DND-41 (cell line): ENCODE data around the gene PRXL2A.

ENCODE experiments used
- ATAC-seq: fragments of 200-7000 bp; cut with Tn5 transposase; 3 replicates; pipeline ENCODE4 v1.9.1; 2021; ENCODE audit warnings: low read depth; ENCODE audit not compliant: insufficient read depth
- DNase-seq: peaks from one replicate; pipeline ENCODE4 v3.0.0-alpha.2; 2020
- H2AFZ ChIP-seq: 2 replicates; pipeline ENCODE4 v1.6.0; 2012; ENCODE audit warnings: low read depth, low read length
- H3K27ac ChIP-seq: 2 replicates; pipeline ENCODE4 v1.5.1; 2012; ENCODE audit warnings: low read length, inconsistent platforms
- H3K27me3 ChIP-seq: fragments of 200-600 bp; sonication (generic); 2 replicates; pipeline ENCODE4 v1.6.0; 2012; ENCODE audit warnings: low read length, mild to moderate bottlenecking, inconsistent platforms; ENCODE audit not compliant: insufficient read depth, poor library complexity
- H3K36me3 ChIP-seq: 2 replicates; pipeline ENCODE4 v1.5.1; 2012; ENCODE audit warnings: low read length, inconsistent platforms; ENCODE audit not compliant: insufficient read depth
- H3K4me1 ChIP-seq: 2 replicates; pipeline ENCODE4 v1.5.1; 2012; ENCODE audit warnings: mild to moderate bottlenecking, low read length; ENCODE audit not compliant: insufficient read depth
- H3K4me2 ChIP-seq: 2 replicates; pipeline ENCODE4 v1.6.0; 2012; ENCODE audit warnings: mild to moderate bottlenecking, moderate library complexity, low read length, inconsistent platforms; ENCODE audit not compliant: insufficient read depth
- H3K4me3 ChIP-seq, 2 experiments: fragments of 200-600 bp in 1 of 2; shearing (Covaris generic) in 1 of 2; 2 replicates each; pipeline ENCODE4 v1.5.1; 2012 to 2016; ENCODE audit warnings: inconsistent platforms in 2 of 2, low read length in 2 of 2, mild to moderate bottlenecking in 2 of 2, low read depth in 1 of 2, moderate library complexity in 1 of 2
- H3K79me2 ChIP-seq: 2 replicates; pipeline ENCODE4 v1.6.0; 2012; ENCODE audit warnings: low read length, inconsistent platforms; ENCODE audit not compliant: insufficient read depth
- H3K9ac ChIP-seq: 2 replicates; pipeline ENCODE4 v1.6.0; 2012; ENCODE audit warnings: low read depth, mild to moderate bottlenecking, inconsistent platforms, low read length, moderate library complexity
- H3K9me3 ChIP-seq: 2 replicates; pipeline ENCODE4 v1.5.1; 2012; ENCODE audit warnings: low read length, moderate library complexity, mild to moderate bottlenecking, inconsistent platforms; ENCODE audit not compliant: insufficient read depth, severe bottlenecking
- H4K20me1 ChIP-seq: 2 replicates; pipeline ENCODE4 v1.6.0; 2012; ENCODE audit warnings: low read length; ENCODE audit not compliant: insufficient read depth
- EZH2 ChIP-seq: IDR thresholded peaks from 3 replicates; pipeline ENCODE4 v1.6.1; 2012; ENCODE audit warnings: borderline replicate concordance, low read depth, mild to moderate bottlenecking, moderate library complexity, low read length, inconsistent platforms; ENCODE audit not compliant: severe bottlenecking
- TF ChIP-seq, protein P1 (sequence below): IDR thresholded peaks from 2 replicates; pipeline ENCODE4 v1.5.1; 2012; ENCODE audit warnings: borderline replicate concordance, low read length, moderate library complexity, mild to moderate bottlenecking; ENCODE audit not compliant: poor library complexity, severe bottlenecking; ENCODE audit errors: extremely low read depth

The PRXL2A gene

DNA sequence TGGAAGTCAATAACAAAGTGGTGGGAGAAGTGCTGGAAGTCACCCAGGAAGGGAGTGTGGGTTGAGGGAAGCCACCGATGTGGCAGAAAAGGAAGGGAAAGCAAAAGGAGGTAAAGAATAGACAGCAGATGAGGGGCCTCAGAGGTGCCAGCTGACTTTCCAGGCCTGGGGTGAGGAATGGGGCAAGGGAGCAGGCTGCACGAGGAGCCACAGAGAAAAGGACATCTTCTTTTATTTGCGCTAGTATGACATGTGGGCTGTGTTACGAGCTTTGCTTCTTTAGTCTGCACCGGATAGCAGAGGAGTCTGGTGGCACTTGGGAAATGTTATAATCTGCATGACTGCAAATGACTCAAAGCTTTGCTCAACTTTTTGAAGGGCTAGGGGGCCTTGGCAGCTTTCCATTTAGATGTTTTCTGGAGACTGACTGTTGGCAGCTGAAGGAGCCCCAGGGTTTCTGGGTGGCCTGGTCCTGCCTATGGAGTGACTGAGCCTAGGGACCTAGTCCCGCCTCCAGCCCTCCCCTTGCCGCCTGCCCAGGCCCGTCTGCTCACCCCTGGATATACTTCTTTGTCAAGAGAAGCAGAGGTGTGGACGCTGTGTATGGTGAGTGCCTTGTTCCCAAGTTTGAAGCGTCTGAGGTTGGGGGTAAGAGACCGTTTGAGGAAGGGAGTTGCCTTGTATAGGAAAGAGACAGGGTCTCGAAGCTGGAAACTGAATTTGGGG is 5.1 kb downstream of the PRXL2A start:
- ATAC-seq (no peak), DNase-seq (no peak)
- H4K20me1 ChIP-seq, result peaks cover 16% of the 10 kb centered on the region; the same call in 1 of the 2 replicates
- H3K27ac ChIP-seq, result no peak overlapping the region
- H3K9ac ChIP-seq, result no peak overlapping the region
- H3K9me3 ChIP-seq, result no peaks in the 10 kb centered on the region
- no peaks in the 10 kb centered on the region for H3K27me3 ChIP-seq
- H3K4me3 ChIP-seq, result no peak overlapping the region
- H3K36me3 ChIP-seq, result peaks cover 3% of the 10 kb centered on the region; the same call in 1 of the 2 replicates
- TF ChIP-seq, protein P1, sequence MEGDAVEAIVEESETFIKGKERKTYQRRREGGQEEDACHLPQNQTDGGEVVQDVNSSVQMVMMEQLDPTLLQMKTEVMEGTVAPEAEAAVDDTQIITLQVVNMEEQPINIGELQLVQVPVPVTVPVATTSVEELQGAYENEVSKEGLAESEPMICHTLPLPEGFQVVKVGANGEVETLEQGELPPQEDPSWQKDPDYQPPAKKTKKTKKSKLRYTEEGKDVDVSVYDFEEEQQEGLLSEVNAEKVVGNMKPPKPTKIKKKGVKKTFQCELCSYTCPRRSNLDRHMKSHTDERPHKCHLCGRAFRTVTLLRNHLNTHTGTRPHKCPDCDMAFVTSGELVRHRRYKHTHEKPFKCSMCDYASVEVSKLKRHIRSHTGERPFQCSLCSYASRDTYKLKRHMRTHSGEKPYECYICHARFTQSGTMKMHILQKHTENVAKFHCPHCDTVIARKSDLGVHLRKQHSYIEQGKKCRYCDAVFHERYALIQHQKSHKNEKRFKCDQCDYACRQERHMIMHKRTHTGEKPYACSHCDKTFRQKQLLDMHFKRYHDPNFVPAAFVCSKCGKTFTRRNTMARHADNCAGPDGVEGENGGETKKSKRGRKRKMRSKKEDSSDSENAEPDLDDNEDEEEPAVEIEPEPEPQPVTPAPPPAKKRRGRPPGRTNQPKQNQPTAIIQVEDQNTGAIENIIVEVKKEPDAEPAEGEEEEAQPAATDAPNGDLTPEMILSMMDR, result no peak
- TF ChIP-seq EZH2, result no peak
- no peak overlapping the region for H2AFZ ChIP-seq
- H3K4me2 ChIP-seq, result no peak overlapping the region
- peaks cover 32% of the 10 kb centered on the region for H3K4me1 ChIP-seq
- H3K79me2 ChIP-seq, result peaks cover 28% of the 10 kb centered on the region; the same call in 1 of the 2 replicates

DNA sequence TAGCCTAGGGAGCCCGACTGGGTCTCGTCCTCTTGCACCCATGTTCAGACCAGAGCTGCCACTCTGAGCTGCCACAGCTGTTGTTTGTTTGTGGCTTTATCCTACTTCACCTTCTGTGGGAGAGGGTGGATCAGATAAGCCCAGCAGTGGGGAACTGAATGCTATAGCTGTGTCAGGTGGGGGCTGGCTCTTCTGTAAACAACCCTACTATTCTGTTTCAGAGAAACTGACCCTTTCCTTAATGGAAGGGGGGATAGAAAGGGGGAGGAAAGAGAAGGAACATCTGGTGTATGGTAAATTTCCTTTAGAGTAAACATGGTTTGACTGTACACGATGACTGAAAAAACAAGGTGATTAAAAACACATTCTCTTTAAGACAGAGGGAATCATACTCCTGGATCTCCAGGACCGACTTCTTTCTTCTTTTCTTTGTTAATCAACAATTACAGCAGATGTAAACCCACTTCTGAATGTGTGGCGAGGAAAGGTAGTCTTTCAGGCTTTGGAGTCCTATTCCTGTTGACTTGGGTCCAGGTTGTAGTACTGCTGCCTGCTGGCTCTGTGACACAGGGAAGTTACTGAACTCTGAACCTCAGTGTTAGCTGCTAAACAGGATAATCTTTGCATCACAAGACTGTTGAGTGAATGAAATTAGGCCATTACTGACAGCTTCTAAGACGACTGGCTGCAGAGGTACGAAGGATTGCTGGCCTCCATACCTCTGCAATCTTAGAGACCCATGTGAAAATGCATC is 6.0 kb downstream of the PRXL2A start:
- Histone ChIP-seq H3K4me3 (no peak overlapping the region), H3K27me3 (no peaks in the 10 kb centered on the region), H2AFZ (no peak overlapping the region), H3K9me3 (no peaks in the 10 kb centered on the region), H3K9ac (no peak overlapping the region), H3K79me2 (peaks cover 26% of the 10 kb centered on the region; the same call in 1 of the 2 replicates), H3K36me3 (peaks cover 3% of the 10 kb centered on the region; the same call in 1 of the 2 replicates), H3K27ac (no peak overlapping the region), H3K4me2 (no peak overlapping the region), H4K20me1 (peaks cover 18% of the 10 kb centered on the region; the same call in 1 of the 2 replicates), H3K4me1 (peaks cover 27% of the 10 kb centered on the region)
- no peak for TF ChIP-seq EZH2
- TF ChIP-seq, protein P1, result no peak
- DNase-seq (no peak), ATAC-seq (no peak)

DNA sequence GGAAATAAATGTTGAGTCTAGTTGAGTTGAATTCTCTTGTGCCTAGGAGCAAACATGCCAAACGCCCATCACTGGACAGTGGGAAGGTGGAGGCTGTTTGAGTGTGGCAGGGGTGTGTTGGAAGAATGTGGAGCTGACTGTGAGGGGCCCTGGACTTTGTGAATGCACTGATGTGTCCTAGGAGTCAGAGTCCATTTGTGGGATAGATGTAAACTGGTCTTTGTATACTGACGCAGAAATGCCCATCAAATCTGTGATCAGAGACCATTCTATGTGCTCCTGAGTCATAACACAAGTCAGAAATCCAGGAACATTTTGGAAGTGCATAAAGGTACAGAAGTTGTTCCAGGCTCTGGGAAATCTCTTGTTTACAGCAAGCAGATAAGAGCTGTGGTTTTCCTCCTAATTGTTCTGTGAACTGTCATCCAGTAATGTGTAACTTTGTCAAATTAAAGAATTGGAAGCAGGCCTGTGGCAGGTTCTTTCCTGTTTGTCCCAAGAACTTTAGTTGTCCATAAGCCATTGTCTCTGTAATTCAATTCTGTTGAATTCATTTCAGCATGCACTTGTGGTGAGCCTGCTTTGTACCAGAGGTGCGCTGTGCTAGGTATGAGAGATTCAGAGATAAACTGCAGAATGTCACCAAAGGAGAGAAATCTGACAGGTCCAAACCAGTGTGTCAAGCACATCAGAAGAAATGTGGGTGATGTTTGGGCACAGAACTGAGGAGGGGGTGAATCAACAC is 7.6 kb downstream of the PRXL2A start:
- ATAC-seq, result no peak
- no peak overlapping the region for H3K27ac ChIP-seq
- H3K27me3 ChIP-seq, result no peaks in the 10 kb centered on the region

More for the DNA sequence above, 7.6 kb downstream of the PRXL2A start:
- DNase-seq, result no peak
- Histone ChIP-seq H3K4me3 (no peak overlapping the region), H3K4me1 (peaks cover 16% of the 10 kb centered on the region), H3K79me2 (peaks cover 17% of the 10 kb centered on the region; the same call in 1 of the 2 replicates), H3K4me2 (no peak overlapping the region), H3K36me3 (peaks cover 1% of the 10 kb centered on the region), H2AFZ (no peak overlapping the region), H3K9me3 (no peaks in the 10 kb centered on the region), H3K9ac (no peak overlapping the region), H4K20me1 (peaks cover 13% of the 10 kb centered on the region; the same call in 1 of the 2 replicates)
- TF ChIP-seq EZH2, result no peak
- TF ChIP-seq, protein P1, result no peak
